ENCODE results near the gene PPAT.
A peak's percentile ranks its signal among the peaks of the same experiment; 100 is the strongest.

The PPAT gene

DNA sequence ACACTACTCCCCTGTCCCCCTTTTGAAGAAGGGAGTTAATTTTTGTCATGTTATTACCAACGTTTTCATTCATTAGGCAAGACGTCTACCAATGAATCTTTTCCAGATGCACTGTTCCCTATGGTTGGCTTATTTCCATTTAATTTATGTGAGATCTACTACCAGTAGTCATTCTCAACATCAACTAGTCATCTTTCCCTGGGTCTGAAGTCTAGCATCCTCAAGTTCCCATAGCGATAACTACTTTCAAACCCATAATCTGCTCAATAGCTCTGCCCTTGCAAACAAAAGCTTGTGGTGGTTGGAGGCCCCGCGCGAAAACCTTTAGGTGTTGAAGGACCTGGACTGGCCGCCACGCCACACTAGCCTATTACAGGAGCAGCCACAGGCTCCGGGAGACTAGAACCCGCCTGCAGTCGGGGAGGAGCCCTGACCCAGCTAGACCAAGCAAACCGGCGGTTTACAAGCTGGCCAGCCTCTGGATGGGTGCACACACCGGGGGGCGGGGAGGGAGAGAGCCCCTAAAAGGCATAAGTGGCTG, 746 bp downstream of the PPAT start:
- peak overlapping the region; percentile 93 for H3K27ac ChIP-seq
- TF ChIP-seq, protein P1, sequence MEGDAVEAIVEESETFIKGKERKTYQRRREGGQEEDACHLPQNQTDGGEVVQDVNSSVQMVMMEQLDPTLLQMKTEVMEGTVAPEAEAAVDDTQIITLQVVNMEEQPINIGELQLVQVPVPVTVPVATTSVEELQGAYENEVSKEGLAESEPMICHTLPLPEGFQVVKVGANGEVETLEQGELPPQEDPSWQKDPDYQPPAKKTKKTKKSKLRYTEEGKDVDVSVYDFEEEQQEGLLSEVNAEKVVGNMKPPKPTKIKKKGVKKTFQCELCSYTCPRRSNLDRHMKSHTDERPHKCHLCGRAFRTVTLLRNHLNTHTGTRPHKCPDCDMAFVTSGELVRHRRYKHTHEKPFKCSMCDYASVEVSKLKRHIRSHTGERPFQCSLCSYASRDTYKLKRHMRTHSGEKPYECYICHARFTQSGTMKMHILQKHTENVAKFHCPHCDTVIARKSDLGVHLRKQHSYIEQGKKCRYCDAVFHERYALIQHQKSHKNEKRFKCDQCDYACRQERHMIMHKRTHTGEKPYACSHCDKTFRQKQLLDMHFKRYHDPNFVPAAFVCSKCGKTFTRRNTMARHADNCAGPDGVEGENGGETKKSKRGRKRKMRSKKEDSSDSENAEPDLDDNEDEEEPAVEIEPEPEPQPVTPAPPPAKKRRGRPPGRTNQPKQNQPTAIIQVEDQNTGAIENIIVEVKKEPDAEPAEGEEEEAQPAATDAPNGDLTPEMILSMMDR (conservative IDR thresholded peaks at IDR 0.05), result no peak
- TF ChIP-seq ZFX (IDR thresholded peaks at IDR 0.05), result no peak

DNA sequence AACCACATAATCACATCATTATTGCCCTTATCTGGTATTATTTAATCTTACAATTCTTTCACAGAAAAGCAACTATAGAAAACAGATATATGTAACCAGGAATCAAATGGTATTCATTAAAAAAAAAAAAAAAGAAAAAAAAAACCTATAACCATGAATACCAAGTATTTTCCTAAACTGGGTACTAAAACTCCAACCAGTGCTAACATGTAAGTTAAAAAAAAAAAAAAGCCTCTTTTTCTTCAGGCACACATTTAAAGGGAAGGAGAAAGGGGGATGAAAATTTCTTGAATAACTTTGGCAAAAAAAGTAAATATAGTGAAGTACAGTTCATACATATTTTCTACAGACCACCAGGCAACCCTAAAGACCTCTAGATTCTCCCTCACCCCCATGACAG, 2.1 kb downstream of the PPAT start:
- H3K27ac ChIP-seq, result peak overlapping the region; percentile 63; the same call in 1 of the 2 replicates
- TF ChIP-seq, protein P1 (conservative IDR thresholded peaks at IDR 0.05), result no peak
- TF ChIP-seq ZFX (IDR thresholded peaks at IDR 0.05), result no peak

DNA sequence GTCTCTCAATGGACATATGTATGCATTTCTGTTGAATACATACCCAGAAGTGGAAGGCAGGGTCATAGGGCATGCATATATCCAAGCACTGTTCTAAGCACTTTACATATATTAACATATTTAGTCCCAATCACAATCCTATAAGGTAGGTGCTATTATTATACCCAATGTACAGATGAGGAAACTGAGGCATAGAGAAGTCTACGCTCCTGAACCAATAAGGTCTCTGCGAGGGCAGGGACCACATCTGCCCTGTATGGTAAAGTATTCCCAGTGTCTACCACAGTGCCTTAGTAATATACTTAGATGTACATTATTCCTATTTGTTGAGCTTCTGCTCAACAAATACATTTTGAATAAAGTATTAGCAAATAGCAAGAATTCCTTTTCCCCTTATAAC, 5.2 kb downstream of the PPAT start:
- TF ChIP-seq, protein P1 (conservative IDR thresholded peaks at IDR 0.05), result no peak
- TF ChIP-seq ZFX (IDR thresholded peaks at IDR 0.05), result no peak

DNA sequence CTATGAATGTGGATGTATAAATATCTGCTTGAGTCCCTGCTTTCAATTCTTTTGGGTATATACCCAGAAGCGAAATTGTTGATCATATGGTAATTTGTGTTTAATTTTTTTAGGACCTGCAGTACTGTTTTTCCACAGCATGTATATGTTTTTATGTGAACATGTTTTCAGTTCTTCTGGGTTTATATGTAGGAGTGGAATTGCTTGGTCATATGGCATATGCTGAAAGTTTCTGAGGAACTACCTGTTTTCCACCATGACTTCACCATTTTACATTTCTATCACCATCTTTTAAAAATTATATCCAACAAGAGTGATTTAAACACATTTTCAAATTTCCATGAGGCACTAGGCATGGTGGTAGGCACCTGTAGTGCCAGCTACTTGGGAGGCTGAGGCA, 8.2 kb downstream of the PPAT start:
- H3K27ac ChIP-seq, result no peak overlapping the region
- no peak for TF ChIP-seq ZFX (IDR thresholded peaks at IDR 0.05)
- TF ChIP-seq, protein P1 (conservative IDR thresholded peaks at IDR 0.05), result no peak

More for the DNA sequence above, 5.2 kb downstream of the PPAT start:
- no peak overlapping the region for H3K27ac ChIP-seq

DNA sequence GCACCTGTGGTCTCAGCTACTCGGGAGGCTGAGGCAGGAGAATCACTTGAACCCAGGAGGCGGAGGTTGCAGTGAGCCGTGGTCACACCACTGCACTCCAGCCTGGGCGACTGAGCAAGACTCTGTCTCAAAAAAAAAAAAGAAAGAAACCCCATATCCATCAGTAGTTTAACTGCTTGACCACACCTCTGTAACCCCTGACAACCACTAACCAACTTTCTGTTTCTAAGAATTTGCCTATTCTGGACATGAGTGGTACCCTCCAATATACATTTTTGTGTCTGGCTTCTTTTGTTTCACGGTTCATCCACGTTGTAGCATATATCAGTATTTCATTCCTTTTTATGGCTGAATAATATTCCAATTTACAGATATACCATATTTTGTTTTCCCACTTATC, 9.1 kb downstream of the PPAT start:
- no peak overlapping the region for H3K27ac ChIP-seq
- TF ChIP-seq ZFX (IDR thresholded peaks at IDR 0.05), result no peak
- TF ChIP-seq, protein P1 (conservative IDR thresholded peaks at IDR 0.05), result no peak

DNA sequence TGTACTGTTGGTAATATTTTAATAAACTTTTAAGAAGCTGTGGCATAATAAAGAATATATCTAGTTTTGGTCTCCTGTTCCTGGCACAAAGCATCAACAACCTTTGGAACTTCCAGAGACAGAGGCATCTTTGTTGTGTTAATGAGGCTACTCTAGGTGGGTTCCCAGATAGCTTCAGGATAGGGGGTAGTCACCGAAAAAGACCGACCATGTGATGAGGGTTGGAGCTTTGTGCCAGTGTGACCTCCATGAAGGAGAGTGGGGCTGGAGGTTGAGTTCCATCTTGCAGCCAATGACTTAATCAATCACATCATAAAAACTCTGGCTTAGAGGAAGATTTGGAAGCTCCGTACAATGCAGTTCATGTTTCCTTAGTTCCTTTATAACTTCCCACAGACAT, 9.9 kb downstream of the PPAT start:
- H3K27ac ChIP-seq, result no peak overlapping the region

DNA sequence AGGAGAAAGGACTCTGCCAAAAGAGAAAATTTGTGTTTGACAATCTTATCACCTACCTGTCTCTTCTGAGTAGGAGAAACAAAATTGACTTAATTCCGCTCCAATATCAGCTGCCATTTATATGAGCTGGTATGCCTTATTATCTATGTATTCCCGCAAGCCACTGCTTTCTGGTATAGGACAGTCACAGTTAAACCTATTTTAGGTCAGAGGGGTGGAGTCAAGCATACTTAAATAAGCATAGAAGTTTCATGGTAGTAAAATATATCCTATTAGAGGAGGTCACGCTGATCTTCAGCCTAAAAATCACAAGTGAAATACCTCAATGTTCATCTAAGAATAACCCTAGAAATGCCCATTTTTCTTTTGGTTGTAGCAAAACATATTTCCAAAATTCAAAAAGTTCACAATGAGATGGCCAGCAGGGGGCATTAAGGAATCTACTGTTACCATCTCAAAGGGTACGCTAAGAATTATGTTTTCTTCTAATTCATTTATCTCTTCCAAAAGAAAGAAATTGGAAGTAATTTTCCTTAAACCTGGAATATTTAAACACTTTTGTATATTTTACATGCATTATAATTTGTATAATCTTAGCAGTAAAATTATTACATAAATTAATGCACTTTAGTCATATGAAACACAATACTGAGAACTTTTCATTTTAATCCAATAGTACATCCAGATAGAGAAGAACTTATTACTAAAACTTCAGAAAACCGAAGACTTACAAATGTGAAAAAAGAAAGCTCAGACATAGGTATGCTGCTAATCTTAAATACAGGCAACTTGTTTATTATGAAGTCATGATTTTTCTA, 10.5 kb downstream of the PPAT start:
- TF ChIP-seq, protein P1 (conservative IDR thresholded peaks at IDR 0.05), result peak; percentile 70
- no peak for TF ChIP-seq ZFX (IDR thresholded peaks at IDR 0.05)
- H3K27ac ChIP-seq, result no peak overlapping the region

More for the DNA sequence above, 9.9 kb downstream of the PPAT start:
- TF ChIP-seq, protein P1 (conservative IDR thresholded peaks at IDR 0.05), result no peak
- no peak for TF ChIP-seq ZFX (IDR thresholded peaks at IDR 0.05)

Measured in C4-2B (cell line).